Measurements from ENCODE around the gene GRHL3.

Gene GRHL3

GRCh38 chr1:24344090-24344742 lies 25.1 kb downstream of the GRHL3 start:
- no peaks in the 10 kb centered on the region for H3K27me3 ChIP-seq (ENCODE audit: insufficient read depth, poor library complexity, severe bottlenecking)
- no peak for ATAC-seq (ENCODE audit: low read depth)

GRCh38 chr1:24345334-24345733 lies 26.2 kb downstream of the GRHL3 start:
- no peak for ATAC-seq (ENCODE audit: low read depth)
- DNase-seq (ENCODE audit: low spot score) = no peak
- no peak overlapping the region for H3K27ac ChIP-seq (ENCODE audit: poor library complexity, severe bottlenecking)

More at GRCh38 chr1:24344090-24344742, 25.1 kb downstream of the GRHL3 start:
- H3K4me1 ChIP-seq (ENCODE audit: insufficient read depth, poor library complexity, severe bottlenecking) = no peaks in the 10 kb centered on the region
- H3K36me3 ChIP-seq (ENCODE audit: low read depth) = no peaks in the 10 kb centered on the region
- no peak overlapping the region for H3K4me3 ChIP-seq (ENCODE audit: severe bottlenecking)
- no peak for DNase-seq (ENCODE audit: low spot score)
- TF ChIP-seq CTCF (IDR thresholded peaks at IDR 0.05; ENCODE audit: poor library complexity, severe bottlenecking) = no peak
- H3K9me3 ChIP-seq (ENCODE audit: severe bottlenecking) = no peaks in the 10 kb centered on the region
- H3K27ac ChIP-seq (ENCODE audit: poor library complexity, severe bottlenecking) = no peak overlapping the region

GRCh38 chr1:24347159-24347934 lies 28.2 kb downstream of the GRHL3 start:
- H3K27ac ChIP-seq (ENCODE audit: poor library complexity, severe bottlenecking) = no peak overlapping the region
- H3K4me3 ChIP-seq (ENCODE audit: severe bottlenecking) = no peak overlapping the region
- no peak for DNase-seq (ENCODE audit: low spot score)
- H3K27me3 ChIP-seq (ENCODE audit: insufficient read depth, poor library complexity, severe bottlenecking) = no peaks in the 10 kb centered on the region
- ATAC-seq (ENCODE audit: low read depth) = no peak
- H3K9me3 ChIP-seq (ENCODE audit: severe bottlenecking) = no peaks in the 10 kb centered on the region
- no peaks in the 10 kb centered on the region for H3K36me3 ChIP-seq (ENCODE audit: low read depth)
- TF ChIP-seq CTCF (IDR thresholded peaks at IDR 0.05; ENCODE audit: poor library complexity, severe bottlenecking) = no peak
- H3K4me1 ChIP-seq (ENCODE audit: insufficient read depth, poor library complexity, severe bottlenecking) = peaks cover 4% of the 10 kb centered on the region

More at GRCh38 chr1:24345334-24345733, 26.2 kb downstream of the GRHL3 start:
- Histone ChIP-seq H3K27me3 (ENCODE audit: insufficient read depth, poor library complexity, severe bottlenecking) (no peaks in the 10 kb centered on the region), H3K36me3 (ENCODE audit: low read depth) (no peaks in the 10 kb centered on the region), H3K4me1 (ENCODE audit: insufficient read depth, poor library complexity, severe bottlenecking) (peaks cover 4% of the 10 kb centered on the region), H3K9me3 (ENCODE audit: severe bottlenecking) (no peaks in the 10 kb centered on the region), H3K4me3 (ENCODE audit: severe bottlenecking) (no peak overlapping the region)
- no peak for TF ChIP-seq CTCF (IDR thresholded peaks at IDR 0.05; ENCODE audit: poor library complexity, severe bottlenecking)

DNA sequence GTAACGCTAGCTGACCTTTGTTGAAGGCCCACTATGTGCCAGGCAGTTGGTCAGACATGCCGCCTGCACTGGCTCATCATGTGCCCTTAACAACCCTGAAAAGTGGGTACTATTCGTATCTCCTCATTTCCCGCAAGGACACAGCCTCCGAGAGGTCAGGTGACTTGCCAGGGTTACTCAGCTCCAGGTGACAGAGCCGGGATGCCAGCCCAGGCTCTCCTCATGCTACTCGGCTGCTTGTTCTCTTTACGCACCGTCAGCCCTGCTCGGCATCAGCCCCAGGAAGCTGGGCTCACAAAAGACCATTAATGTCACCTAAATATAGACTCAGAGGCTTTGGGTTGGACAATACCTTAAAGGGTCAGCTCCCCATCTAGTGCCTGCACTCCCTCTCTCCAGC lies 29.0 kb downstream of the GRHL3 start:
- Histone ChIP-seq H3K27ac (ENCODE audit: poor library complexity, severe bottlenecking) (no peak overlapping the region), H3K27me3 (ENCODE audit: insufficient read depth, poor library complexity, severe bottlenecking) (no peaks in the 10 kb centered on the region), H3K9me3 (ENCODE audit: severe bottlenecking) (no peaks in the 10 kb centered on the region), H3K4me3 (ENCODE audit: severe bottlenecking) (no peak overlapping the region), H3K4me1 (ENCODE audit: insufficient read depth, poor library complexity, severe bottlenecking) (peaks cover 4% of the 10 kb centered on the region), H3K36me3 (ENCODE audit: low read depth) (no peaks in the 10 kb centered on the region)
- TF ChIP-seq CTCF (IDR thresholded peaks at IDR 0.05; ENCODE audit: poor library complexity, severe bottlenecking) = no peak
- DNase-seq (ENCODE audit: low spot score) (no peak), ATAC-seq (ENCODE audit: low read depth) (no peak)

- Histone ChIP-seq H3K27ac (ENCODE audit: poor library complexity, severe bottlenecking) (no peak overlapping the region), H3K9me3 (ENCODE audit: severe bottlenecking) (no peaks in the 10 kb centered on the region), H3K27me3 (ENCODE audit: insufficient read depth, poor library complexity, severe bottlenecking) (no peaks in the 10 kb centered on the region), H3K4me1 (ENCODE audit: insufficient read depth, poor library complexity, severe bottlenecking) (peaks cover 4% of the 10 kb centered on the region), H3K4me3 (ENCODE audit: severe bottlenecking) (no peak overlapping the region), H3K36me3 (ENCODE audit: low read depth) (no peaks in the 10 kb centered on the region)
- no peak for TF ChIP-seq CTCF (IDR thresholded peaks at IDR 0.05; ENCODE audit: poor library complexity, severe bottlenecking)
- peak; percentile 35; the same call in 1 of the 3 replicates for ATAC-seq (ENCODE audit: low read depth)
- no peak for DNase-seq (ENCODE audit: low spot score)
Measured at GRCh38 chr1:24349891-24350290, 30.7 kb downstream of the GRHL3 start.
